Type B pancreatic cell (in vitro differentiated cells): ENCODE measurements around the gene MYO3B. TPM values are rescaled to one million over a fixed set of nuclear protein-coding genes. Genes with fewer than 3 reads are reported as not detected.

Experiments
- DNase-seq: peaks from one replicate; pipeline ENCODE4 v3.0.0; 2021; ENCODE audit warnings: mixed read lengths; ENCODE audit not compliant: unreplicated experiment; ENCODE audit errors: extremely low spot score
- H3K27ac Mint-ChIP-seq: 2 replicates; pipeline ENCODE4 v1.8.0; 2021; ENCODE audit warnings: mild to moderate bottlenecking, mixed read lengths
- H3K27me3 Mint-ChIP-seq: 2 replicates; pipeline ENCODE4 v1.8.0; 2021; ENCODE audit warnings: mixed read lengths
- H3K36me3 Mint-ChIP-seq: 2 replicates; pipeline ENCODE4 v1.8.0; 2021; ENCODE audit warnings: mixed read lengths
- H3K4me1 Mint-ChIP-seq: one replicate; pipeline ENCODE4 v1.8.0; 2021; ENCODE audit warnings: mixed read lengths; ENCODE audit not compliant: unreplicated experiment
- H3K4me3 Mint-ChIP-seq: 2 replicates; pipeline ENCODE4 v1.8.0; 2021; ENCODE audit warnings: mild to moderate bottlenecking, mixed read lengths
- H3K9me3 Mint-ChIP-seq: 2 replicates; pipeline ENCODE4 v1.8.0; 2021; ENCODE audit warnings: mixed read lengths
- total RNA-seq: library from RNA; stranded (reverse); gene quantifications from 2 replicates; pipeline ENCODE4 v1.2.1, GENCODE V29; 2021; ENCODE audit warnings: low replicate concordance
- TF ChIP-seq, protein P1 (sequence below): fragments of 200-600 bp; sonication (generic); conservative IDR thresholded peaks from 2 replicates; pipeline ENCODE4 v1.5.0; 2021; ENCODE audit warnings: antibody characterized with exemption, mild to moderate bottlenecking

The MYO3B gene
- total RNA-seq, 1 donor from 2014 or later, result 0.46 TPM

- no peak for DNase-seq
- no peaks in the 10 kb centered on the region for H3K9me3 Mint-ChIP-seq
- H3K36me3 Mint-ChIP-seq, result no peaks in the 10 kb centered on the region
- H3K4me1 Mint-ChIP-seq, result no peaks in the 10 kb centered on the region
- no peak overlapping the region for H3K4me3 Mint-ChIP-seq
- TF ChIP-seq, protein P1, sequence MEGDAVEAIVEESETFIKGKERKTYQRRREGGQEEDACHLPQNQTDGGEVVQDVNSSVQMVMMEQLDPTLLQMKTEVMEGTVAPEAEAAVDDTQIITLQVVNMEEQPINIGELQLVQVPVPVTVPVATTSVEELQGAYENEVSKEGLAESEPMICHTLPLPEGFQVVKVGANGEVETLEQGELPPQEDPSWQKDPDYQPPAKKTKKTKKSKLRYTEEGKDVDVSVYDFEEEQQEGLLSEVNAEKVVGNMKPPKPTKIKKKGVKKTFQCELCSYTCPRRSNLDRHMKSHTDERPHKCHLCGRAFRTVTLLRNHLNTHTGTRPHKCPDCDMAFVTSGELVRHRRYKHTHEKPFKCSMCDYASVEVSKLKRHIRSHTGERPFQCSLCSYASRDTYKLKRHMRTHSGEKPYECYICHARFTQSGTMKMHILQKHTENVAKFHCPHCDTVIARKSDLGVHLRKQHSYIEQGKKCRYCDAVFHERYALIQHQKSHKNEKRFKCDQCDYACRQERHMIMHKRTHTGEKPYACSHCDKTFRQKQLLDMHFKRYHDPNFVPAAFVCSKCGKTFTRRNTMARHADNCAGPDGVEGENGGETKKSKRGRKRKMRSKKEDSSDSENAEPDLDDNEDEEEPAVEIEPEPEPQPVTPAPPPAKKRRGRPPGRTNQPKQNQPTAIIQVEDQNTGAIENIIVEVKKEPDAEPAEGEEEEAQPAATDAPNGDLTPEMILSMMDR, result no peak
- H3K27ac Mint-ChIP-seq, result no peak overlapping the region
- H3K27me3 Mint-ChIP-seq, result peaks cover 22% of the 10 kb centered on the region
Measured at GRCh38 chr2:170247882-170248393, 70.0 kb downstream of the MYO3B start.

GRCh38 chr2:170248574-170249393 is 70.8 kb downstream of the MYO3B start:
- Mint-ChIP-seq H3K27me3 (peaks cover 13% of the 10 kb centered on the region), H3K4me1 (no peaks in the 10 kb centered on the region), H3K27ac (no peak overlapping the region), H3K4me3 (no peak overlapping the region), H3K36me3 (no peaks in the 10 kb centered on the region), H3K9me3 (no peaks in the 10 kb centered on the region)
- no peak for DNase-seq
- TF ChIP-seq, protein P1, result no peak

- Mint-ChIP-seq H3K27ac (no peak overlapping the region), H3K36me3 (no peaks in the 10 kb centered on the region), H3K4me1 (no peaks in the 10 kb centered on the region), H3K4me3 (no peak overlapping the region), H3K9me3 (no peaks in the 10 kb centered on the region), H3K27me3 (peaks cover 10% of the 10 kb centered on the region)
- no peak for DNase-seq
- TF ChIP-seq, protein P1, result no peak
Measured at GRCh38 chr2:170249761-170250160, 71.8 kb downstream of the MYO3B start.

- H3K9me3 Mint-ChIP-seq, result no peaks in the 10 kb centered on the region
- no peak for DNase-seq
- H3K27me3 Mint-ChIP-seq, result peaks cover 9% of the 10 kb centered on the region
- no peaks in the 10 kb centered on the region for H3K36me3 Mint-ChIP-seq
- H3K27ac Mint-ChIP-seq, result no peak overlapping the region
- H3K4me3 Mint-ChIP-seq, result no peak overlapping the region
- TF ChIP-seq, protein P1, result no peak
- H3K4me1 Mint-ChIP-seq, result no peaks in the 10 kb centered on the region
Measured at GRCh38 chr2:170250584-170250983, 72.6 kb downstream of the MYO3B start.

- no peak overlapping the region for H3K27ac Mint-ChIP-seq
- H3K27me3 Mint-ChIP-seq, result peaks cover 9% of the 10 kb centered on the region
- H3K9me3 Mint-ChIP-seq, result no peaks in the 10 kb centered on the region
- H3K36me3 Mint-ChIP-seq, result no peaks in the 10 kb centered on the region
- TF ChIP-seq, protein P1, result no peak
- no peaks in the 10 kb centered on the region for H3K4me1 Mint-ChIP-seq
- no peak for DNase-seq
- H3K4me3 Mint-ChIP-seq, result no peak overlapping the region
Measured at GRCh38 chr2:170252414-170252813, 74.5 kb downstream of the MYO3B start.
